PFSK-1 (cell line): Measurements from ENCODE around the gene MKI67. TPM values are rescaled to one million over a fixed set of nuclear protein-coding genes. Genes with fewer than 3 reads are reported as not detected.

Experiments
- FOXP2 ChIP-seq: optimal IDR thresholded peaks from 2 replicates; pipeline ENCODE3; 2011; ENCODE audit warnings: borderline replicate concordance, control low read depth, inconsistent platforms; ENCODE audit not compliant: insufficient read depth; ENCODE audit errors: extremely low read length, extremely low read depth
- POLR2AphosphoS5 ChIP-seq: IDR thresholded peaks from 2 replicates; pipeline ENCODE4 v1.6.1; 2012; ENCODE audit warnings: low read depth, mild to moderate bottlenecking, control low read depth, low read length, moderate library complexity
- SIN3A ChIP-seq: IDR thresholded peaks from 2 replicates; pipeline ENCODE4 v1.6.1; 2012; ENCODE audit warnings: mild to moderate bottlenecking, low read length, moderate library complexity, borderline replicate concordance; ENCODE audit not compliant: insufficient read depth
- TAF1 ChIP-seq: IDR thresholded peaks from 2 replicates; pipeline ENCODE4 v1.6.1; 2012; ENCODE audit warnings: low read length, control low read depth, borderline replicate concordance; ENCODE audit not compliant: insufficient read depth
- polyA plus RNA-seq: library from polyadenylated mRNA; unstranded; fragments of >200 nt; gene quantifications from one replicate; pipeline ENCODE4 v1.2.1, GENCODE V29; 2012; ENCODE audit warnings: low read depth, missing spikeins; ENCODE audit not compliant: insufficient read length
- TF ChIP-seq, protein P1 (sequence below), 2 experiments: IDR thresholded peaks; 2 replicates each; pipeline versions ENCODE4 v1.6.1 to v1.8.0; 2011 to 2012; ENCODE audit warnings: low read depth in 2 of 2, low read length in 2 of 2, control low read depth in 1 of 2, inconsistent platforms in 1 of 2, mild to moderate bottlenecking in 1 of 2, moderate library complexity in 1 of 2; ENCODE audit not compliant: insufficient read depth in 1 of 2

MKI67 gene, protein sequence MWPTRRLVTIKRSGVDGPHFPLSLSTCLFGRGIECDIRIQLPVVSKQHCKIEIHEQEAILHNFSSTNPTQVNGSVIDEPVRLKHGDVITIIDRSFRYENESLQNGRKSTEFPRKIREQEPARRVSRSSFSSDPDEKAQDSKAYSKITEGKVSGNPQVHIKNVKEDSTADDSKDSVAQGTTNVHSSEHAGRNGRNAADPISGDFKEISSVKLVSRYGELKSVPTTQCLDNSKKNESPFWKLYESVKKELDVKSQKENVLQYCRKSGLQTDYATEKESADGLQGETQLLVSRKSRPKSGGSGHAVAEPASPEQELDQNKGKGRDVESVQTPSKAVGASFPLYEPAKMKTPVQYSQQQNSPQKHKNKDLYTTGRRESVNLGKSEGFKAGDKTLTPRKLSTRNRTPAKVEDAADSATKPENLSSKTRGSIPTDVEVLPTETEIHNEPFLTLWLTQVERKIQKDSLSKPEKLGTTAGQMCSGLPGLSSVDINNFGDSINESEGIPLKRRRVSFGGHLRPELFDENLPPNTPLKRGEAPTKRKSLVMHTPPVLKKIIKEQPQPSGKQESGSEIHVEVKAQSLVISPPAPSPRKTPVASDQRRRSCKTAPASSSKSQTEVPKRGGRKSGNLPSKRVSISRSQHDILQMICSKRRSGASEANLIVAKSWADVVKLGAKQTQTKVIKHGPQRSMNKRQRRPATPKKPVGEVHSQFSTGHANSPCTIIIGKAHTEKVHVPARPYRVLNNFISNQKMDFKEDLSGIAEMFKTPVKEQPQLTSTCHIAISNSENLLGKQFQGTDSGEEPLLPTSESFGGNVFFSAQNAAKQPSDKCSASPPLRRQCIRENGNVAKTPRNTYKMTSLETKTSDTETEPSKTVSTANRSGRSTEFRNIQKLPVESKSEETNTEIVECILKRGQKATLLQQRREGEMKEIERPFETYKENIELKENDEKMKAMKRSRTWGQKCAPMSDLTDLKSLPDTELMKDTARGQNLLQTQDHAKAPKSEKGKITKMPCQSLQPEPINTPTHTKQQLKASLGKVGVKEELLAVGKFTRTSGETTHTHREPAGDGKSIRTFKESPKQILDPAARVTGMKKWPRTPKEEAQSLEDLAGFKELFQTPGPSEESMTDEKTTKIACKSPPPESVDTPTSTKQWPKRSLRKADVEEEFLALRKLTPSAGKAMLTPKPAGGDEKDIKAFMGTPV (N-terminal part only)
- 11.2 TPM for polyA plus RNA-seq

DNA sequence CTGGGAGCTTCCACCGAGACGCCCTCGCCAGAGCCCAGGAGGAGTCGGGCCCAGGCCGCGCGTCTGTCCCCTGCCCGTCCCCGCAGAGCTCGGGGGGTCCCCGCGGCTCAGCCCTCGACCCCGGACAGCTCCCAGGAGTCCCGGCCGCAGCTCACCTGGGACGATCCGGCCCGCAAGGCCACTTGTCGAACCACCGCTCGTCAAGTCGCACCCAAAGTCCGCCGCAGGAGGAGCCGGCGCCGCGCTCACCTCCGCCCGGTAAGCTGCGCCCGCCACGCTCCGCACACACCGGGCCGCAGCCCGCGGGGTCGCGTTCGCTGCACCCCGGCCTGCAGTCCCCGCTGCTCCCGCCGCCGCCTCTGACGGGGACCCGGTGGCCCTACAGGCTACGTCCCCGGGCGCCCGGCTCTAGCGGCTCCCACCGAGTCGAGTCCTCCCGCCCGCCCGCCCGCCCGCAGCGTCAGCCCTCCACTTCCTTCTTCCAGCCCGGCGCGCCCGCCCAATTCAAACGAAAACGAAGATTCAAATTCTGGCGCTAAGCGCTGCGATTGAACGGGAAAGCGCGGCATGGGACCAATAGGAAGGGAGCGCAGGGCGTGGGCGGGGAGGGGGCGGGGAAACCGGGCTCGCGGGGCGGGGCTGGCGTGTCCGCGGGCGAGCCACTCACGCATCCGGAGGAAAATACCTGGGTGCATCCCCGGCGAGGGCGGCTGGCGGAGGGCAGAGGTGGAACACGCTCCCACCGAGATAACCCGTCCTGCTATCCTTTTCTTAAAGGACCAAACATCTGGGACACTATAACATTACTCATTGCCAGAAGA is at the start of gene MKI67:
Gene MKI67, minus strand, starts transcription at position 480 of the 821 bp plus-strand sequence. CDS start 756 bp downstream, outside the sequence.
- TF ChIP-seq TAF1 (no peak), SIN3A (peak; percentile 68; the same call in 1 of the 2 replicates)

DNA sequence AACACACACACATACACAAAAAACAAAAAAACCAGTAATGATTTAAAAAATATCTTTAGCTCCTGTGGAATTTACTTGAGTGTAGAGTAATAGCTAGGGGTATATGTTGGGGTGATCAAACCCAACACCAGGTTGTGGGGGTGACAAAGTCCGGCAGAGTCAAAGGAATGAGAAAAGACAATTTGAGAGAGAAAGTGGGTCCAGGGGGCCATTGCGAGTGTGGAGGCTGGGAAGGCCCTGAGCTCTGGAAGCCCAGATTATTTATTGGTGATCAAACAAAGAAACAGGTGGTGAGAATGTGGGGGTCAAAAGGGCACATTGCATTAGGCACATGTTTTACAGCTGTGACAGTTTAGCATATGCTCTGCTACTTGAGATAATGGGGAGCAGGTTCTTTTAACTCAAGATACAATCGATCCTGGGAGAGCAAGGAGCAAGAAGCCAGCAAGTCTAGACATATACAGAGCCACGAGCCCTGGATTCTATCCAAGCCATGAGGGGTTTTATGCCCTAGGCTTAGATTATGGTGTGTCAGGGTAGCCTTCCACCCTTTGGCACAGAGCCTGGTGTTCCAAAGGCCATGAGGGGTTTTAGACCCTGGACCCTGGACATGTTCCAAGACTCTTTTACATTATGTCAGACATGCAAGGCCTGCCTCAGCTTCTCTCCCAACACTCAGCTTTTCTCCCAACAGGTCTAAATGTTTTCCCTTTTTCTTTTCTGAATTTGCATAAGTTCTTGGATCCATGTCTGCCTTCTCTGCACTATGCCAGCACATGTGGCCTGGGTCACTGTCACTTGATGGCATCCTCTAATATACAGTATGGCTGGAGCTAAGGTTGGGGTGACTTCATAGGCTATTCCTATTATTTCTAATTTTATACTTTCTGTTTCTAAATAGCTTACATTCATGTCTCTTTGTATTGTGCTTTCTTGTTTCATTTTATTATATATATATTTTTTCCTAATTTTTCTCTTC is 48.6 kb upstream of the MKI67 start:
- TF ChIP-seq POLR2AphosphoS5 (no peak), SIN3A (no peak), FOXP2 (no peak), TAF1 (no peak)
- TF ChIP-seq, protein P1, sequence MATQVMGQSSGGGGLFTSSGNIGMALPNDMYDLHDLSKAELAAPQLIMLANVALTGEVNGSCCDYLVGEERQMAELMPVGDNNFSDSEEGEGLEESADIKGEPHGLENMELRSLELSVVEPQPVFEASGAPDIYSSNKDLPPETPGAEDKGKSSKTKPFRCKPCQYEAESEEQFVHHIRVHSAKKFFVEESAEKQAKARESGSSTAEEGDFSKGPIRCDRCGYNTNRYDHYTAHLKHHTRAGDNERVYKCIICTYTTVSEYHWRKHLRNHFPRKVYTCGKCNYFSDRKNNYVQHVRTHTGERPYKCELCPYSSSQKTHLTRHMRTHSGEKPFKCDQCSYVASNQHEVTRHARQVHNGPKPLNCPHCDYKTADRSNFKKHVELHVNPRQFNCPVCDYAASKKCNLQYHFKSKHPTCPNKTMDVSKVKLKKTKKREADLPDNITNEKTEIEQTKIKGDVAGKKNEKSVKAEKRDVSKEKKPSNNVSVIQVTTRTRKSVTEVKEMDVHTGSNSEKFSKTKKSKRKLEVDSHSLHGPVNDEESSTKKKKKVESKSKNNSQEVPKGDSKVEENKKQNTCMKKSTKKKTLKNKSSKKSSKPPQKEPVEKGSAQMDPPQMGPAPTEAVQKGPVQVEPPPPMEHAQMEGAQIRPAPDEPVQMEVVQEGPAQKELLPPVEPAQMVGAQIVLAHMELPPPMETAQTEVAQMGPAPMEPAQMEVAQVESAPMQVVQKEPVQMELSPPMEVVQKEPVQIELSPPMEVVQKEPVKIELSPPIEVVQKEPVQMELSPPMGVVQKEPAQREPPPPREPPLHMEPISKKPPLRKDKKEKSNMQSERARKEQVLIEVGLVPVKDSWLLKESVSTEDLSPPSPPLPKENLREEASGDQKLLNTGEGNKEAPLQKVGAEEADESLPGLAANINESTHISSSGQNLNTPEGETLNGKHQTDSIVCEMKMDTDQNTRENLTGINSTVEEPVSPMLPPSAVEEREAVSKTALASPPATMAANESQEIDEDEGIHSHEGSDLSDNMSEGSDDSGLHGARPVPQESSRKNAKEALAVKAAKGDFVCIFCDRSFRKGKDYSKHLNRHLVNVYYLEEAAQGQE (IDR thresholded peaks at IDR 0.05; ENCODE audit: insufficient read depth in 1 of 2, low read depth in 2 of 2, low read length in 2 of 2): no peak

DNA sequence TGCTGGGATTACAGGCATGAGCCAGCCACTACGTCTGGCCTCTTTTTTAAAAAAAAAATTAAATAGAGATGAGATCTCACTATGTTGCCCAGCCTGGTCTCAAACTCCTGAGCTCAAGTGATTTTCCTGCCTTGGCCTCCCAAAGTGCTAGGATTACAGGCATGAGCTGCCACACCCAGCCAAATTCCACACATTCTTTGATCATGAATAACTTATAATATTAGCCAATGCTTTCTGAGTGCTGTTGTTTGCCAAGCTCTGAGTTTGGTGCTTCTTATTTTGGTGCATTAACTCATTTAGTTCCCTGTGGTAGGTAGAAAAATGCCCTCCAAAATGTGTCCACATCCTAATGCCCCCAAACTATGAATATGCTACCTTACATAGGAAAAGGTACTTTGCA is 47.2 kb upstream of the MKI67 start:
- TF ChIP-seq POLR2AphosphoS5: no peak
- no peak for TF ChIP-seq TAF1
- no peak for TF ChIP-seq FOXP2
- TF ChIP-seq, protein P1 (IDR thresholded peaks at IDR 0.05; ENCODE audit: insufficient read depth in 1 of 2, low read depth in 2 of 2, low read length in 2 of 2): no peak
- TF ChIP-seq SIN3A: no peak

DNA sequence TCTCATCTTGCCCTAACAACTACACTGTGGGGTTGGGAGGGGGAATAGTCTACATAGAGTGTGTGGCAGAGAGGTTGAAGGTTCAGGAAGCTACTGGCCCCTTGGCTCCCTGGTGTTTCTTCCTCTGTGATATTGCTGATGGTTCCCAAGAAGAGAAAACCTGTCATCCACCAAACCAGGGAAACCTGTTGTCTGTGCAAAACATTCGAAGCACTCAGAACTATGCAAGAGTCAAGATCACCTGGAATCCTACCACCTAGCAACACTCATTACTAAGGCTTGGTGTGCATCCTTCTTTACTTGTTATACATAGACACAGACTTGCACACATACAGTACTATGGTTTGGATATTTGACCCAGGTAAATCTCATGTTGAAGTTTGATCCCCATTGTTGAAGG is 46.5 kb upstream of the MKI67 start:
- TF ChIP-seq SIN3A (no peak), TAF1 (no peak), POLR2AphosphoS5 (no peak), FOXP2 (no peak)
- TF ChIP-seq, protein P1 (IDR thresholded peaks at IDR 0.05; ENCODE audit: insufficient read depth in 1 of 2, low read depth in 2 of 2, low read length in 2 of 2): no peak
